A673 (cell line): ENCODE measurements around the gene CREBZF. TPM values are rescaled to one million over a fixed set of nuclear protein-coding genes. Genes with fewer than 3 reads are reported as not detected.
"Not testable (repeated sequence)": the region's sequence is repeated elsewhere in the genome, so short reads cannot be mapped to it uniquely, and the experiment has no call there.

ENCODE experiments used
- BruUV-seq: library from RNA; stranded (reverse); fragments of 400-500 nt; replicated peaks from 2 replicates; lab custom pipeline; 2021; lab: Mats Ljungman, UMichigan
- CTCF ChIA-PET: fragments of 300-600 bp; sonication (Branson Sonifier 250); formaldehyde crosslinking; loops from one replicate; lab custom pipeline; 2022; ENCODE audit warnings: antibody characterized with exemption; lab: Charles Lee
- POLR2A ChIA-PET: fragments of 300-600 bp; sonication (Branson Sonifier 250); formaldehyde crosslinking; loops from one replicate; lab custom pipeline; 2022; ENCODE audit warnings: antibody characterized with exemption; ENCODE audit not compliant: low non-redundant PET; lab: Charles Lee
- DNase-seq: peaks from one replicate; pipeline ENCODE4 v3.0.0-alpha.2; 2015; ENCODE audit warnings: low spot score
- H3K27ac ChIP-seq: fragments of 200-600 bp; sonication (generic); 2 replicates; pipeline ENCODE4 v1.5.1; 2016; ENCODE audit warnings: mixed run types, low read depth, mild to moderate bottlenecking, mixed read lengths, antibody characterized with exemption, low read length; ENCODE audit not compliant: poor library complexity, severe bottlenecking
- H3K27me3 ChIP-seq: fragments of 200-600 bp; sonication (generic); replicated peaks from 2 replicates; pipeline ENCODE4 v1.6.1; 2017; ENCODE audit warnings: mixed run types, low read depth, mild to moderate bottlenecking, mixed read lengths, antibody characterized with exemption, low read length; ENCODE audit not compliant: insufficient read depth, poor library complexity
- H3K36me3 ChIP-seq: fragments of 200-600 bp; sonication (generic); 2 replicates; pipeline ENCODE4 v1.6.1; 2016; ENCODE audit warnings: mixed run types, mild to moderate bottlenecking, mixed read lengths, antibody characterized with exemption, low read length; ENCODE audit not compliant: insufficient read depth, poor library complexity, severe bottlenecking
- H3K4me1 ChIP-seq: fragments of 200-600 bp; sonication (generic); 2 replicates; pipeline ENCODE4 v1.6.1; 2017; ENCODE audit warnings: mixed run types, mild to moderate bottlenecking, mixed read lengths, antibody characterized with exemption, low read length; ENCODE audit not compliant: insufficient read depth, poor library complexity, severe bottlenecking
- H3K4me3 ChIP-seq: fragments of 200-600 bp; sonication (generic); 2 replicates; pipeline ENCODE4 v1.5.1; 2016; ENCODE audit warnings: low read depth, mixed run types, mild to moderate bottlenecking, mixed read lengths, low read length; ENCODE audit not compliant: poor library complexity, severe bottlenecking
- H3K9me3 ChIP-seq: fragments of 200-600 bp; sonication (generic); 2 replicates; pipeline ENCODE4 v1.6.1; 2016; ENCODE audit warnings: mixed run types, low read depth, mild to moderate bottlenecking, mixed read lengths, antibody characterized with exemption, low read length; ENCODE audit not compliant: poor library complexity, severe bottlenecking
- EZH2 ChIP-seq: fragments of 200-600 bp; sonication (generic); IDR thresholded peaks from 2 replicates; pipeline ENCODE4 v1.6.1; 2017; ENCODE audit warnings: borderline replicate concordance, low read depth, mild to moderate bottlenecking, mixed read lengths, antibody characterized with exemption, low read length; ENCODE audit not compliant: poor library complexity, severe bottlenecking
- intact Hi-C: fragments of 100-400 bp; cut with micrococcal nuclease; formaldehyde crosslinking; loops from one replicate; pipeline ENCODE4 v1.10.0; 2022; ENCODE audit not compliant: unreplicated experiment
- total RNA-seq: library from RNA; stranded (reverse); gene quantifications from 2 replicates; pipeline ENCODE4 v1.2.3, GENCODE V29; 2021
- TF ChIP-seq, protein P1 (sequence below): fragments of 300-800, 200-600 bp; sonication (generic); conservative IDR thresholded peaks from 2 replicates; pipeline ENCODE4 v1.5.1; 2017; ENCODE audit warnings: low read depth, mild to moderate bottlenecking, antibody characterized with exemption, low read length, moderate library complexity, mixed read lengths

CREBZF gene
- total RNA-seq, 1 experiment from 2014 or later, result 76.6 TPM

- Histone ChIP-seq H3K4me1 (peaks cover 36% of the 10 kb centered on the region), H3K9me3 (no peaks in the 10 kb centered on the region), H3K36me3 (peaks cover 68% of the 10 kb centered on the region), H3K4me3 (no peak overlapping the region), H3K27ac (no peak overlapping the region), H3K27me3 (no peaks in the 10 kb centered on the region)
- CTCF ChIA-PET, result no interaction called here
- intact Hi-C loops, result no loop called here
- BruUV-seq, result no TSS peak
- DNase-seq, result no peak
- TF ChIP-seq, protein P1, sequence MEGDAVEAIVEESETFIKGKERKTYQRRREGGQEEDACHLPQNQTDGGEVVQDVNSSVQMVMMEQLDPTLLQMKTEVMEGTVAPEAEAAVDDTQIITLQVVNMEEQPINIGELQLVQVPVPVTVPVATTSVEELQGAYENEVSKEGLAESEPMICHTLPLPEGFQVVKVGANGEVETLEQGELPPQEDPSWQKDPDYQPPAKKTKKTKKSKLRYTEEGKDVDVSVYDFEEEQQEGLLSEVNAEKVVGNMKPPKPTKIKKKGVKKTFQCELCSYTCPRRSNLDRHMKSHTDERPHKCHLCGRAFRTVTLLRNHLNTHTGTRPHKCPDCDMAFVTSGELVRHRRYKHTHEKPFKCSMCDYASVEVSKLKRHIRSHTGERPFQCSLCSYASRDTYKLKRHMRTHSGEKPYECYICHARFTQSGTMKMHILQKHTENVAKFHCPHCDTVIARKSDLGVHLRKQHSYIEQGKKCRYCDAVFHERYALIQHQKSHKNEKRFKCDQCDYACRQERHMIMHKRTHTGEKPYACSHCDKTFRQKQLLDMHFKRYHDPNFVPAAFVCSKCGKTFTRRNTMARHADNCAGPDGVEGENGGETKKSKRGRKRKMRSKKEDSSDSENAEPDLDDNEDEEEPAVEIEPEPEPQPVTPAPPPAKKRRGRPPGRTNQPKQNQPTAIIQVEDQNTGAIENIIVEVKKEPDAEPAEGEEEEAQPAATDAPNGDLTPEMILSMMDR, result no peak
- TF ChIP-seq EZH2, result no peak
- POLR2A ChIA-PET, result no interaction called here
Measured at GRCh38 chr11:85656777-85657176, 8.2 kb downstream of the CREBZF start.

- POLR2A ChIA-PET, result interaction anchor here (0.5 kb wide), 1 partner anchor 1937 kb away, joined by 3 read pairs; no protein-coding TSS in a partner anchor
- H3K4me1 ChIP-seq, result peaks cover 14% of the 10 kb centered on the region
- H3K9me3 ChIP-seq, DNase-seq, H3K27ac ChIP-seq, intact Hi-C loops, H3K27me3 ChIP-seq, CTCF ChIA-PET, H3K4me3 ChIP-seq, BruUV-seq: not testable (repeated sequence)
- H3K36me3 ChIP-seq, result peaks cover 44% of the 10 kb centered on the region
Measured at GRCh38 chr11:85654343-85654742, 10.6 kb downstream of the CREBZF start.

- DNase-seq, result no peak
- Histone ChIP-seq H3K4me3 (no peak overlapping the region), H3K4me1 (no peaks in the 10 kb centered on the region), H3K9me3 (no peaks in the 10 kb centered on the region), H3K27ac (no peak overlapping the region), H3K36me3 (peaks cover 30% of the 10 kb centered on the region), H3K27me3 (no peaks in the 10 kb centered on the region)
- CTCF ChIA-PET, result no interaction called here
- POLR2A ChIA-PET, result no interaction called here
- intact Hi-C loops, result no loop called here
- TF ChIP-seq, protein P1, result no peak
- TF ChIP-seq EZH2, result no peak
- no TSS peak for BruUV-seq
Measured at GRCh38 chr11:85652786-85653447, 12.0 kb downstream of the CREBZF start.

GRCh38 chr11:85651118-85651517, 13.8 kb downstream of the CREBZF start:
- no TSS peak for BruUV-seq
- ChIA-PET POLR2A (interaction anchor here (0.6 to 0.7 kb wide), 3 partner anchors 8 to 610 kb away, joined by 3 to 8 read pairs (median 4); no protein-coding TSS in a partner anchor), CTCF (no interaction called here)
- H3K9me3 ChIP-seq, result no peaks in the 10 kb centered on the region
- TF ChIP-seq, protein P1, result no peak
- no peak for TF ChIP-seq EZH2
- peaks cover 12% of the 10 kb centered on the region for H3K36me3 ChIP-seq
- no peak for DNase-seq
- H3K4me3 ChIP-seq, result no peak overlapping the region
- intact Hi-C loops, result no loop called here
- no peak overlapping the region for H3K27ac ChIP-seq
- H3K4me1 ChIP-seq, result peaks cover 6% of the 10 kb centered on the region
- no peaks in the 10 kb centered on the region for H3K27me3 ChIP-seq
